Right lobe of liver (tissue), 4 donors: ENCODE results near the gene CYP2A6.

Experiments
- POLR2A ChIP-seq: fragments of 450-650 bp; IDR thresholded peaks from one replicate; pipeline ENCODE4 v1.6.1; 2017; ENCODE audit warnings: antibody characterized with exemption, mild to moderate bottlenecking
- TF ChIP-seq, protein P1 (sequence below), 4 donors: fragments of 200-600 bp in 3 of 4; fragments of 450-650 bp in 1 of 4; IDR thresholded peaks; one replicate each; pipeline versions ENCODE4 v1.5.1 to v1.8.0; 2016 to 2022; ENCODE audit warnings: antibody characterized with exemption in 4 of 4, mild to moderate bottlenecking in 2 of 4
- donor health status: DM: no; HTN: no; CAD: no.
- donor health status: DM: no; HTN: no; CAD: no.
- donor health status: DM: no; HTN: yes; CAD: no.

DNA sequence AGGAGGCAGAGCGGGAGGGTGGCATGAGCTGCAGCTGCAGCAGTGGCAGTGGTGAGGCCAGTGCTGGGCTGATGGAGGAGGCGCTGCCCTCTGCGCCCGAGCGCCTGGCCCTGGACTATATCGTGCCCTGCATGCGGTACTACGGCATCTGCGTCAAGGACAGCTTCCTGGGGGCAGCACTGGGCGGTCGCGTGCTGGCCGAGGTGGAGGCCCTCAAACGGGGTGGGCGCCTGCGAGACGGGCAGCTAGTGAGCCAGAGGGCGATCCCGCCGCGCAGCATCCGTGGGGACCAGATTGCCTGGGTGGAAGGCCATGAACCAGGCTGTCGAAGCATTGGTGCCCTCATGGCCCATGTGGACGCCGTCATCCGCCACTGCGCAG lies 49.3 kb downstream of the CYP2A6 start:
- TF ChIP-seq, protein P1, sequence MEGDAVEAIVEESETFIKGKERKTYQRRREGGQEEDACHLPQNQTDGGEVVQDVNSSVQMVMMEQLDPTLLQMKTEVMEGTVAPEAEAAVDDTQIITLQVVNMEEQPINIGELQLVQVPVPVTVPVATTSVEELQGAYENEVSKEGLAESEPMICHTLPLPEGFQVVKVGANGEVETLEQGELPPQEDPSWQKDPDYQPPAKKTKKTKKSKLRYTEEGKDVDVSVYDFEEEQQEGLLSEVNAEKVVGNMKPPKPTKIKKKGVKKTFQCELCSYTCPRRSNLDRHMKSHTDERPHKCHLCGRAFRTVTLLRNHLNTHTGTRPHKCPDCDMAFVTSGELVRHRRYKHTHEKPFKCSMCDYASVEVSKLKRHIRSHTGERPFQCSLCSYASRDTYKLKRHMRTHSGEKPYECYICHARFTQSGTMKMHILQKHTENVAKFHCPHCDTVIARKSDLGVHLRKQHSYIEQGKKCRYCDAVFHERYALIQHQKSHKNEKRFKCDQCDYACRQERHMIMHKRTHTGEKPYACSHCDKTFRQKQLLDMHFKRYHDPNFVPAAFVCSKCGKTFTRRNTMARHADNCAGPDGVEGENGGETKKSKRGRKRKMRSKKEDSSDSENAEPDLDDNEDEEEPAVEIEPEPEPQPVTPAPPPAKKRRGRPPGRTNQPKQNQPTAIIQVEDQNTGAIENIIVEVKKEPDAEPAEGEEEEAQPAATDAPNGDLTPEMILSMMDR (IDR thresholded peaks at IDR 0.05): no peak
- TF ChIP-seq POLR2A: no peak
